Measurements from ENCODE around the gene TAGLN3. TPM values are rescaled to one million over a fixed set of nuclear protein-coding genes. Genes with fewer than 3 reads are reported as not detected.
"Not testable (repeated sequence)": the region's sequence is repeated elsewhere in the genome, so short reads cannot be mapped to it uniquely, and the experiment has no call there.

Gene TAGLN3
- polyA plus RNA-seq, 12 donors = 2.9 to 6.3 (median 3.5) TPM; not detected in 2

- DNase-seq = no peak
These were observed 6.5 kb downstream of the TAGLN3 start for GRCh38 chr3:112005091-112005672.

GRCh38 chr3:112007633-112008032 lies 8.9 kb downstream of the TAGLN3 start:
- no peak for DNase-seq

- no peak for DNase-seq
These were observed 10.9 kb downstream of the TAGLN3 start for GRCh38 chr3:112009670-112010069.

GRCh38 chr3:112010636-112011035 lies 11.9 kb downstream of the TAGLN3 start:
- no peak for DNase-seq

- no peak for DNase-seq
These were observed 12.7 kb downstream of the TAGLN3 start for GRCh38 chr3:112011376-112011940.

GRCh38 chr3:112012205-112012992 lies 13.7 kb downstream of the TAGLN3 start:
- no peak for DNase-seq

- peak; percentile 72 for DNase-seq
These were observed 14.5 kb downstream of the TAGLN3 start for GRCh38 chr3:112013058-112013783.

- DNase-seq = no peak
These were observed 15.0 kb downstream of the TAGLN3 start for GRCh38 chr3:112013784-112014143.

- no peak for DNase-seq
These were observed 18.4 kb downstream of the TAGLN3 start for GRCh38 chr3:112017091-112017490.

- no peak for DNase-seq
These were observed 20.0 kb downstream of the TAGLN3 start for GRCh38 chr3:112018712-112019111.

- DNase-seq = no peak
These were observed 21.0 kb downstream of the TAGLN3 start for GRCh38 chr3:112019716-112020115.

- DNase-seq = no peak
These were observed 22.0 kb downstream of the TAGLN3 start for GRCh38 chr3:112020674-112021085.

GRCh38 chr3:112027142-112027541 lies 28.4 kb downstream of the TAGLN3 start:
- DNase-seq = no peak

GRCh38 chr3:112027826-112028225 lies 29.1 kb downstream of the TAGLN3 start:
- DNase-seq = no peak

GRCh38 chr3:112030901-112031300 lies 32.2 kb downstream of the TAGLN3 start:
- DNase-seq = no peak

GRCh38 chr3:112032098-112032731 lies 33.5 kb downstream of the TAGLN3 start:
- DNase-seq = no peak

- DNase-seq = no peak
These were observed 35.7 kb downstream of the TAGLN3 start, which contains the start of gene TMPRSS7 for GRCh38 chr3:112034436-112034835. TMPRSS7 (plus strand) TSS chr3:112034736; CDS start chr3:112034846, 110 bp downstream.

GRCh38 chr3:112035241-112035640 lies 36.5 kb downstream of the TAGLN3 start:
- no peak for DNase-seq

- not testable (repeated sequence) for DNase-seq
These were observed 38.5 kb downstream of the TAGLN3 start for GRCh38 chr3:112037194-112037593.

GRCh38 chr3:112038863-112039262 lies 40.1 kb downstream of the TAGLN3 start:
- DNase-seq = no peak

GRCh38 chr3:112041321-112041720 lies 42.6 kb downstream of the TAGLN3 start:
- DNase-seq = no peak

- no peak for DNase-seq
These were observed 44.1 kb downstream of the TAGLN3 start for GRCh38 chr3:112042842-112043280.

Data from muscle of arm (tissue), 12 donors.